A549 (cell line): ENCODE measurements around the gene ATP8A2.

Experiments
- CHD2 ChIP-seq: fragments of 150-350 bp; IDR thresholded peaks from 2 replicates; pipeline ENCODE4 v1.6.1; 2014; ENCODE audit warnings: low read length; ENCODE audit not compliant: partially characterized antibody
- HDAC2 ChIP-seq: fragments of 200-600 bp; sonication (generic); IDR thresholded peaks from 2 replicates; pipeline ENCODE4 v1.6.1; 2016
- MAFK ChIP-seq: fragments of 450-650 bp; IDR thresholded peaks from 2 replicates; pipeline ENCODE4 v1.6.1; 2014; ENCODE audit not compliant: partially characterized antibody
- MAZ ChIP-seq: fragments of 150-350 bp; IDR thresholded peaks from 2 replicates; pipeline ENCODE4 v1.6.1; 2014; ENCODE audit warnings: antibody characterized with exemption, low read depth, low read length, borderline replicate concordance
- TF ChIP-seq, protein P1 (sequence below): fragments of >200 bp; sonication (Bioruptor Twin); formaldehyde crosslinking; IDR thresholded peaks from 3 replicates; pipeline ENCODE4 v1.5.1; 2016
- TF ChIP-seq, protein P2 (sequence below): fragments of 250-450 bp; sonication (Bioruptor Pico); IDR thresholded peaks from 2 replicates; pipeline ENCODE4 v1.5.0; 2021; ENCODE audit warnings: mild to moderate bottlenecking, moderate library complexity, borderline replicate concordance
- TF ChIP-seq, protein P3 (sequence below): fragments of 200-600 bp; sonication (generic); IDR thresholded peaks from 2 replicates; pipeline ENCODE4 v1.6.1; 2016; ENCODE audit warnings: antibody characterized with exemption, mild to moderate bottlenecking, moderate library complexity
- TF ChIP-seq, protein P4 (sequence below): IDR thresholded peaks from 2 replicates; pipeline ENCODE4 v1.6.1; 2012

DNA sequence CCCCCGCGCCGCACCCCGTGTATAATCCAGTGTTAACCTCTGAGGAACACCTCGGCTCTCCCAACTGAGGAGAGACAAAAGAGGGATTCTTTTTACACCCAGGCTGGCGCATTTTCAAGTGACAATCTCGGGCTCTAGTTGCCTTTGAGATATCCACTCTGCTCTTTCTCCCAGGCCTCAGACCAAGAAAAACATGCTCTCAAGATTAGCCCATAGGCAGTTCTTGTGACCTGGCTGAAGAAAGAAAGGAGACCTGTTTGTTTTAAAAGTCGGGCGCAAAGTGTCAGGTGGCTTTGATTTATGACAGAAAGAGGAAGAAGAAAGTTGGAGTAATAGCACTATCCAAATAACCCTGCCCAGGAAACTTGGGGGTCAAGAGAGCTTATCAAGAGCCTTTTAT is 652.8 kb downstream of the ATP8A2 start:
- TF ChIP-seq, protein P1, sequence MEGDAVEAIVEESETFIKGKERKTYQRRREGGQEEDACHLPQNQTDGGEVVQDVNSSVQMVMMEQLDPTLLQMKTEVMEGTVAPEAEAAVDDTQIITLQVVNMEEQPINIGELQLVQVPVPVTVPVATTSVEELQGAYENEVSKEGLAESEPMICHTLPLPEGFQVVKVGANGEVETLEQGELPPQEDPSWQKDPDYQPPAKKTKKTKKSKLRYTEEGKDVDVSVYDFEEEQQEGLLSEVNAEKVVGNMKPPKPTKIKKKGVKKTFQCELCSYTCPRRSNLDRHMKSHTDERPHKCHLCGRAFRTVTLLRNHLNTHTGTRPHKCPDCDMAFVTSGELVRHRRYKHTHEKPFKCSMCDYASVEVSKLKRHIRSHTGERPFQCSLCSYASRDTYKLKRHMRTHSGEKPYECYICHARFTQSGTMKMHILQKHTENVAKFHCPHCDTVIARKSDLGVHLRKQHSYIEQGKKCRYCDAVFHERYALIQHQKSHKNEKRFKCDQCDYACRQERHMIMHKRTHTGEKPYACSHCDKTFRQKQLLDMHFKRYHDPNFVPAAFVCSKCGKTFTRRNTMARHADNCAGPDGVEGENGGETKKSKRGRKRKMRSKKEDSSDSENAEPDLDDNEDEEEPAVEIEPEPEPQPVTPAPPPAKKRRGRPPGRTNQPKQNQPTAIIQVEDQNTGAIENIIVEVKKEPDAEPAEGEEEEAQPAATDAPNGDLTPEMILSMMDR: no peak
- TF ChIP-seq MAFK (no peak), HDAC2 (no peak), CHD2 (no peak), MAZ (no peak)
- TF ChIP-seq, protein P2, sequence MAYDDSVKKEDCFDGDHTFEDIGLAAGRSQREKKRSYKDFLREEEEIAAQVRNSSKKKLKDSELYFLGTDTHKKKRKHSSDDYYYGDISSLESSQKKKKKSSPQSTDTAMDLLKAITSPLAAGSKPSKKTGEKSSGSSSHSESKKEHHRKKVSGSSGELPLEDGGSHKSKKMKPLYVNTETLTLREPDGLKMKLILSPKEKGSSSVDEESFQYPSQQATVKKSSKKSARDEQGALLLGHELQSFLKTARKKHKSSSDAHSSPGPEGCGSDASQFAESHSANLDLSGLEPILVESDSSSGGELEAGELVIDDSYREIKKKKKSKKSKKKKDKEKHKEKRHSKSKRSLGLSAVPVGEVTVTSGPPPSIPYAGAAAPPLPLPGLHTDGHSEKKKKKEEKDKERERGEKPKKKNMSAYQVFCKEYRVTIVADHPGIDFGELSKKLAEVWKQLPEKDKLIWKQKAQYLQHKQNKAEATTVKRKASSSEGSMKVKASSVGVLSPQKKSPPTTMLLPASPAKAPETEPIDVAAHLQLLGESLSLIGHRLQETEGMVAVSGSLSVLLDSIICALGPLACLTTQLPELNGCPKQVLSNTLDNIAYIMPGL: no peak
- TF ChIP-seq, protein P3, sequence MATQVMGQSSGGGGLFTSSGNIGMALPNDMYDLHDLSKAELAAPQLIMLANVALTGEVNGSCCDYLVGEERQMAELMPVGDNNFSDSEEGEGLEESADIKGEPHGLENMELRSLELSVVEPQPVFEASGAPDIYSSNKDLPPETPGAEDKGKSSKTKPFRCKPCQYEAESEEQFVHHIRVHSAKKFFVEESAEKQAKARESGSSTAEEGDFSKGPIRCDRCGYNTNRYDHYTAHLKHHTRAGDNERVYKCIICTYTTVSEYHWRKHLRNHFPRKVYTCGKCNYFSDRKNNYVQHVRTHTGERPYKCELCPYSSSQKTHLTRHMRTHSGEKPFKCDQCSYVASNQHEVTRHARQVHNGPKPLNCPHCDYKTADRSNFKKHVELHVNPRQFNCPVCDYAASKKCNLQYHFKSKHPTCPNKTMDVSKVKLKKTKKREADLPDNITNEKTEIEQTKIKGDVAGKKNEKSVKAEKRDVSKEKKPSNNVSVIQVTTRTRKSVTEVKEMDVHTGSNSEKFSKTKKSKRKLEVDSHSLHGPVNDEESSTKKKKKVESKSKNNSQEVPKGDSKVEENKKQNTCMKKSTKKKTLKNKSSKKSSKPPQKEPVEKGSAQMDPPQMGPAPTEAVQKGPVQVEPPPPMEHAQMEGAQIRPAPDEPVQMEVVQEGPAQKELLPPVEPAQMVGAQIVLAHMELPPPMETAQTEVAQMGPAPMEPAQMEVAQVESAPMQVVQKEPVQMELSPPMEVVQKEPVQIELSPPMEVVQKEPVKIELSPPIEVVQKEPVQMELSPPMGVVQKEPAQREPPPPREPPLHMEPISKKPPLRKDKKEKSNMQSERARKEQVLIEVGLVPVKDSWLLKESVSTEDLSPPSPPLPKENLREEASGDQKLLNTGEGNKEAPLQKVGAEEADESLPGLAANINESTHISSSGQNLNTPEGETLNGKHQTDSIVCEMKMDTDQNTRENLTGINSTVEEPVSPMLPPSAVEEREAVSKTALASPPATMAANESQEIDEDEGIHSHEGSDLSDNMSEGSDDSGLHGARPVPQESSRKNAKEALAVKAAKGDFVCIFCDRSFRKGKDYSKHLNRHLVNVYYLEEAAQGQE: no peak
- TF ChIP-seq, protein P4, sequence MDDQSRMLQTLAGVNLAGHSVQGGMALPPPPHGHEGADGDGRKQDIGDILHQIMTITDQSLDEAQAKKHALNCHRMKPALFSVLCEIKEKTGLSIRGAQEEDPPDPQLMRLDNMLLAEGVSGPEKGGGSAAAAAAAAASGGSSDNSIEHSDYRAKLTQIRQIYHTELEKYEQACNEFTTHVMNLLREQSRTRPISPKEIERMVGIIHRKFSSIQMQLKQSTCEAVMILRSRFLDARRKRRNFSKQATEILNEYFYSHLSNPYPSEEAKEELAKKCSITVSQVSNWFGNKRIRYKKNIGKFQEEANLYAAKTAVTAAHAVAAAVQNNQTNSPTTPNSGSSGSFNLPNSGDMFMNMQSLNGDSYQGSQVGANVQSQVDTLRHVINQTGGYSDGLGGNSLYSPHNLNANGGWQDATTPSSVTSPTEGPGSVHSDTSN: no peak
